CD4-positive, alpha-beta T cell (primary cell): Measurements from ENCODE around the gene DRG2. TPM values are rescaled to one million over a fixed set of nuclear protein-coding genes. Genes with fewer than 3 reads are reported as not detected.

Source experiments
- ATAC-seq: fragments of 200-7000 bp; cut with Tn5 transposase; one replicate; pipeline ENCODE4 v1.10.0; 2022; ENCODE audit warnings: mild to moderate bottlenecking; ENCODE audit not compliant: poor library complexity
- CTCF ChIA-PET: fragments of 350-600 bp; sonication (Branson Sonifier 250); formaldehyde crosslinking; loops from one replicate; lab custom pipeline; 2021; ENCODE audit warnings: antibody characterized with exemption, inconsistent platforms; lab: Charles Lee
- POLR2A ChIA-PET: fragments of 350-600 bp; sonication (Branson Sonifier 250); formaldehyde crosslinking; loops from one replicate; lab custom pipeline; 2021; ENCODE audit warnings: antibody characterized with exemption, inconsistent platforms; lab: Charles Lee
- DNase-seq, 14 experiments: peaks; one replicate each; pipeline ENCODE4 v3.0.0-alpha.2; 2013 to 2020; ENCODE audit warnings: mixed read lengths in 2 of 14
- H3K27ac ChIP-seq, 2 donors: one replicate each; pipeline versions ENCODE4 v1.5.1 to v1.7.0; 2013; ENCODE audit warnings: low read length in 2 of 2, low read depth in 1 of 2, mild to moderate bottlenecking in 1 of 2
- H3K27me3 ChIP-seq, 2 experiments: 1 replicate in 1 of 2; 2 replicates in 1 of 2; pipeline versions ENCODE4 v1.6.1 to v1.7.0; 2013; ENCODE audit warnings: low read length in 2 of 2, control low read depth in 1 of 2, mild to moderate bottlenecking in 1 of 2, moderate library complexity in 1 of 2; ENCODE audit not compliant: insufficient read depth in 2 of 2, control insufficient read depth in 1 of 2
- H3K36me3 ChIP-seq: one replicate; pipeline ENCODE4 v1.6.1; 2013; ENCODE audit warnings: low read length, control low read depth; ENCODE audit not compliant: insufficient read depth
- H3K4me1 ChIP-seq: one replicate; pipeline ENCODE4 v1.6.1; 2013; ENCODE audit warnings: low read length, control low read depth; ENCODE audit not compliant: insufficient read depth
- H3K4me3 ChIP-seq: one replicate; pipeline ENCODE4 v1.5.1; 2013; ENCODE audit warnings: mild to moderate bottlenecking, low read length, moderate library complexity
- H3K9me3 ChIP-seq, 2 experiments: 1 replicate in 1 of 2; 2 replicates in 1 of 2; pipeline versions ENCODE4 v1.6.1 to v1.7.0; 2013; ENCODE audit warnings: low read length in 2 of 2, mild to moderate bottlenecking in 2 of 2, control low read depth in 1 of 2, moderate library complexity in 1 of 2; ENCODE audit not compliant: control insufficient read depth in 1 of 2, insufficient read depth in 1 of 2
- H3K27ac Mint-ChIP-seq: one replicate; pipeline ENCODE4 v1.8.0; 2020; ENCODE audit warnings: mixed read lengths
- H3K27me3 Mint-ChIP-seq: one replicate; pipeline ENCODE4 v1.8.0; 2021; ENCODE audit warnings: mixed read lengths
- H3K36me3 Mint-ChIP-seq: one replicate; pipeline ENCODE4 v1.8.0; 2021; ENCODE audit warnings: low read depth, mixed read lengths
- H3K4me1 Mint-ChIP-seq: one replicate; pipeline ENCODE4 v1.8.0; 2021; ENCODE audit warnings: low read depth, mixed read lengths
- H3K4me3 Mint-ChIP-seq: one replicate; pipeline ENCODE4 v1.8.0; 2020; ENCODE audit warnings: mild to moderate bottlenecking, mixed read lengths
- H3K9me3 Mint-ChIP-seq: one replicate; pipeline ENCODE4 v1.8.0; 2020; ENCODE audit warnings: mixed read lengths
- intact Hi-C, 2 experiments: fragments of 100-400 bp; cut with DNase I in 1 of 2; cut with micrococcal nuclease in 1 of 2; formaldehyde crosslinking; loops; one replicate each; pipeline versions ENCODE4 v1.15.1 to v1.9.0; 2023 to 2025; cut with DNase I, micrococcal nuclease
- total RNA-seq, 174 experiments: library from RNA in 2 of 174; stranded (reverse) in 2 of 174; gene quantifications; one replicate each; pipeline ENCODE4 v1.2.3 and lab custom pipeline; 2021 to 2026
- TF ChIP-seq, protein P1 (sequence below): fragments of 200-600 bp; IDR thresholded peaks from one replicate; pipeline ENCODE4 v1.8.0; 2022; ENCODE audit warnings: antibody characterized with exemption, mild to moderate bottlenecking

DRG2 gene
- total RNA-seq, 2 experiments from 2014 or later = 38.9 to 40.6 TPM

DNA sequence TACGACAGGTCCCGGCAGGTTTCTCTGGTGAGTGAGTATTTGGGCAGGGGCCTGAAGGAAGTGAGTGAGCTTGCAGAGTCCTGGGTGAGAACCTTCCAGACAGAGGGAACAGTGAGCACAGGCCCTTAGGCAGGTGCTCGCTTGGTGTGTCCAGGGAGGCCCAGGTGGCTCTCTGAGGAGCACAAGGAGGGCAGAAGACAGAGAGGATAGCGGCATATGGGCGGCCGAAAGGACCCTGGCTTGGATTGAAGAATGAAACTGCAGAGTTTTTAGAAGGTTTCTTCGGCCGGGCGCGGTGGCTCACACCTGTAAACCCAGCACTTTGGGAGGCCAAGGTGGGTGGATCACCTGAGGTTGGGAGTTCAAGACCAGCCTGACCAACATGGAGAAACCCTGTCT, 6.7 kb downstream of the DRG2 start:
- Mint-ChIP-seq H3K36me3 (peaks cover 73% of the 10 kb centered on the region), H3K9me3 (no peaks in the 10 kb centered on the region), H3K27ac (no peak overlapping the region), H3K4me1 (peaks cover 17% of the 10 kb centered on the region), H3K4me3 (no peak overlapping the region), H3K27me3 (no peaks in the 10 kb centered on the region)
- Histone ChIP-seq H3K4me1 (peaks cover 4% of the 10 kb centered on the region), H3K9me3 (no peaks in the 10 kb centered on the region), H3K27me3 (no peaks in the 10 kb centered on the region), H3K36me3 (peaks cover 57% of the 10 kb centered on the region), H3K4me3 (no peak overlapping the region), H3K27ac (no peak overlapping the region)
- POLR2A ChIA-PET = no interaction called here
- TF ChIP-seq, protein P1, sequence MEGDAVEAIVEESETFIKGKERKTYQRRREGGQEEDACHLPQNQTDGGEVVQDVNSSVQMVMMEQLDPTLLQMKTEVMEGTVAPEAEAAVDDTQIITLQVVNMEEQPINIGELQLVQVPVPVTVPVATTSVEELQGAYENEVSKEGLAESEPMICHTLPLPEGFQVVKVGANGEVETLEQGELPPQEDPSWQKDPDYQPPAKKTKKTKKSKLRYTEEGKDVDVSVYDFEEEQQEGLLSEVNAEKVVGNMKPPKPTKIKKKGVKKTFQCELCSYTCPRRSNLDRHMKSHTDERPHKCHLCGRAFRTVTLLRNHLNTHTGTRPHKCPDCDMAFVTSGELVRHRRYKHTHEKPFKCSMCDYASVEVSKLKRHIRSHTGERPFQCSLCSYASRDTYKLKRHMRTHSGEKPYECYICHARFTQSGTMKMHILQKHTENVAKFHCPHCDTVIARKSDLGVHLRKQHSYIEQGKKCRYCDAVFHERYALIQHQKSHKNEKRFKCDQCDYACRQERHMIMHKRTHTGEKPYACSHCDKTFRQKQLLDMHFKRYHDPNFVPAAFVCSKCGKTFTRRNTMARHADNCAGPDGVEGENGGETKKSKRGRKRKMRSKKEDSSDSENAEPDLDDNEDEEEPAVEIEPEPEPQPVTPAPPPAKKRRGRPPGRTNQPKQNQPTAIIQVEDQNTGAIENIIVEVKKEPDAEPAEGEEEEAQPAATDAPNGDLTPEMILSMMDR = no peak
- CTCF ChIA-PET = no interaction called here
- no peak for DNase-seq
- intact Hi-C loops = no loop called here
- no peak for ATAC-seq

DNA sequence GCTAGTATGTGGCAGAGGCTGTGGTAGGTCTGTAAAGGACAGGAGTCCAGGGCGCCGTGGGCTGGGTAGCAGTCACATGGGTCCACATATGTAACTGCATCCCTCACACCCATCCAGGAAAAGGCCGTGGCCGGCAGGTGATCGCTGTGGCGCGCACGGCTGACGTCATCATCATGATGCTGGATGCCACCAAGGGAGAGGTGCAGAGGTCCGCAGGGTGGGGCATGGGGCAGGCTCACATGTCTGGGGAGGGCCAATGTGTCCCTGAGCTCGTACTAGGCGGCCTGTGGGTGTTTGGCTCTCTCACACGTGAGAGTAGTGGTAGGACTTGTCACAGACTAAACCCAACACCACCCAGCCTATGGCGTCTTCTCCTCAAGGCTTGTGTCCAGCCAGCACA, 11.8 kb downstream of the DRG2 start:
- no peaks in the 10 kb centered on the region for H3K27me3 ChIP-seq
- TF ChIP-seq, protein P1 = no peak
- Mint-ChIP-seq H3K36me3 (peaks cover 73% of the 10 kb centered on the region), H3K4me3 (no peak overlapping the region), H3K9me3 (no peaks in the 10 kb centered on the region), H3K4me1 (peaks cover 5% of the 10 kb centered on the region), H3K27ac (no peak overlapping the region), H3K27me3 (no peaks in the 10 kb centered on the region)
- H3K27ac ChIP-seq = no peak overlapping the region
- CTCF ChIA-PET = no interaction called here
- DNase-seq = no peak
- intact Hi-C loops = no loop called here
- no peak for ATAC-seq
- no peaks in the 10 kb centered on the region for H3K9me3 ChIP-seq
- H3K4me3 ChIP-seq = no peak overlapping the region
- H3K4me1 ChIP-seq = no peaks in the 10 kb centered on the region
- H3K36me3 ChIP-seq = peaks cover 70% of the 10 kb centered on the region
- POLR2A ChIA-PET = no interaction called here

DNA sequence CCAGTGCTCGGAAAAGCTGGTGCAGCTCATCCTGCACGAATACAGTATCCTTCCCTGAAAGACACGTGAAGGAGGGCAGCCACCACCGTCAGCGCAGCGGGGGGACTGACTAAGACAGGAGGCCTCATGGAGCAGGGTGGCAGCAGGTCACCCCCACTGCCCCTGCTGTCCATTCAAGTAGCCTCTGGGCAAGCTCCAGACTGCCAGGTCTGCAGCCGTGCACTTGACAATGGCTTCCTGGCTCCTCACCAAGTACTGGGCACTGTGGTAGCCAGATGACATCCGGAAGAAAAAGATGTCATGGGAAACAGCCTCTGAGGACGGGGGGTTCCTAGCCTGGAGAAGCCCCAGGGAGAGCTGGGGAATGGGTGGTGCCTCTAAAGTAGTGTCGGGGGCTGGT, 12.9 kb downstream of the DRG2 start:
- TF ChIP-seq, protein P1 = no peak
- DNase-seq (no peak), ATAC-seq (no peak)
- H3K27ac Mint-ChIP-seq = no peak overlapping the region
- H3K4me1 Mint-ChIP-seq = peaks cover 4% of the 10 kb centered on the region
- intact Hi-C loops = no loop called here
- POLR2A ChIA-PET = no interaction called here
- H3K36me3 Mint-ChIP-seq = peaks cover 64% of the 10 kb centered on the region
- H3K9me3 Mint-ChIP-seq = no peaks in the 10 kb centered on the region
- no peaks in the 10 kb centered on the region for H3K27me3 Mint-ChIP-seq
- H3K4me3 Mint-ChIP-seq = no peak overlapping the region
- Histone ChIP-seq H3K4me1 (no peaks in the 10 kb centered on the region), H3K27me3 (no peaks in the 10 kb centered on the region), H3K36me3 (peaks cover 65% of the 10 kb centered on the region), H3K27ac (no peak overlapping the region), H3K9me3 (no peaks in the 10 kb centered on the region), H3K4me3 (no peak overlapping the region)
- CTCF ChIA-PET = no interaction called here
